ENCODE measurements around the gene ZBTB16.

Gene ZBTB16

DNA sequence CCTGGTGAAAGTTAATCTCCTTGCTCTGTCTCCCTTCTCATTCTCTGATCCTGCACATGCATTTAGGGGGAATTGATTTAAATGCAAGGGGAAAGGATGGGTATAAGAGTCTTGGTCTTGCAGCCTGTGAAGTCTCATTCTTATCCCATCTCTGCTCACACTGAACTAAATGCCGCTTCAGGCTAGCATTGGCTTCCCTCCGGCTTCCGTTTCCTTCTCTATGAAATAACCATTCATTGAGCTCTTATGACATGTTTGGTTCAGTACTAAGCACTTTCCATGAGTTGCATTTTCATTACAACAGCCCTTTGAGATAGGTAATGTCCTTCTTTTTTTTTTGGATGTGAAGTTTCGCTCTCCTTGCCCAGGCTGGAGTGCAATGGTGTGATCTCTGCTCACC lies 5.6 kb downstream of the ZBTB16 start:
- no peak for DNase-seq

DNA sequence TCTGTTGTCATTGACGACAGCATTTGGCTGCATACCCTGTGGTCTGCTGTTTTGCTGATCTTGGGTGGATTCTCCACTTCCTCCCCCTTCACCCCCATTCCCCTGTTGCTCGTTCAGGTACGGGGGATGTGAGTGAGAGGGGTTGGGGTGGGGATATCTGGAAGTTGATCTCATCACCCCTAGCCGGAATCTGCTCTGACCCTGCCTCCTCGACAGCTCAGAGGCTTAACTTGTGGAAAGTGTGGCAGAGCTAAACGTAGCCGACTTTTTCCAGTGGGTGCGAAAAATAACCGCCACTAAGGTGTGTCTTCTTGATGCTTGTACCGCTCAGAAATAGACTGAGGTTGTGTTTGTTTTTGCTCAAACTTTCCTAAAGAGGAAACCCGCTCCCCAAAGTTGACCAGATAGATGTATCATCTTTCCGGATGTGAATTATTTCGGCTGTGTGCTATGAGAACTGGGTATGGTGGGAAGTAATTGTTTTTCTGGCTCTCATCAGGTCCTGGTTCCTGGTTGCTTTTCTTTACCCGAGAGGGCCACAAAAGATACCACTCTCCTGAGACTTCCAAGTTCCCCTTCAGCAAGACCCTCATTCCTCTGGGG lies 6.6 kb downstream of the ZBTB16 start:
- no peak for DNase-seq

DNA sequence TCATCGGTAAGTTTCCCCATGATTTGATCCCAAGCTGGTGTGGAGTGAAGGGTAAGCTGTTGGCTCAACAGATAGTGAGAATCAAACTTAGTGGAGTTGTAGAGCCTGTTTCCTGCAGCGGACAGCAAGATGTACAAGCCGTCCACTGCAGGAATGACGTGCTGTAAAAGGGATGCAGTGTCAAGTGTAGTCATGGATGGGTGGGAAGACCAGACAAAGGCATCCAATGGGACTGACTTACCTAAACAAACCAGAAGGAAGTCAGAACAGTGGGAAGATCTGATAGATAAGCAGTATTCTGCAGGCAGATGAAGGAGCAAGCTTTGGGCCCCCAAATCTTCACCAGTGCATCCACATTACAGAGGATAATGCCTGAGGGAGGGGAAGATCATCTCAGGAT lies 8.8 kb downstream of the ZBTB16 start:
- DNase-seq, result no peak

DNA sequence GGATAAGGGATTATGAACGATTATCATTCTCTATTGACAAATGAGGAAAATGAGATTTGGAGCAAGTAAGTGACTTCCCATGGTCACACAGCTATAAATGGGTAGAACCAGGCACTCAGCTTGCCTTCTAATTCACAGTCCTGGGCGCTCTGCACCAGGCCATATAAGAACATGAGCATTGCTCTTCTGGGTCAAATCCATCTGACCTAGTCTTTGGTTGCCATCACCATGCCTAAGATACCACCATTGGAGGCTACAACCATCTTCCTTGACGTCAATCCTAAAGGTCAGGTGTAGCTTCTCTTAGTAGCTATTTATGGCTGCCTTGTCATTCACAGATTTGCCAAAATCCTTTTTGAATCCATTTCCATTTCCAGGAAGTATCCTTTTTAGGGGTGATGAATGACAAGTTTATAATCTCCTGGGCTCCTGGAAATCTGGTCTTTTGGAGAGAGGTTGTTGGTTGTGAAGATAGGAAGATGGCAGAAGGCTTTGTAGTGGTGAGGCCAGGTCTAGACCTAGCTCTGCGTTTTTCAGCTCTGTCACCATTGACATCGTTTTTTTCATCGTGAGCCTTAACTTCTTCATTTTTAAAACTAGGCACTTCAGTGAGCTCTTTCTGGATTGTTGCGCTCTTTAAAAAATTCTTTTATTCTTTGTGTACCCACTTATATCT lies 11.1 kb downstream of the ZBTB16 start:
- no peak for DNase-seq

DNA sequence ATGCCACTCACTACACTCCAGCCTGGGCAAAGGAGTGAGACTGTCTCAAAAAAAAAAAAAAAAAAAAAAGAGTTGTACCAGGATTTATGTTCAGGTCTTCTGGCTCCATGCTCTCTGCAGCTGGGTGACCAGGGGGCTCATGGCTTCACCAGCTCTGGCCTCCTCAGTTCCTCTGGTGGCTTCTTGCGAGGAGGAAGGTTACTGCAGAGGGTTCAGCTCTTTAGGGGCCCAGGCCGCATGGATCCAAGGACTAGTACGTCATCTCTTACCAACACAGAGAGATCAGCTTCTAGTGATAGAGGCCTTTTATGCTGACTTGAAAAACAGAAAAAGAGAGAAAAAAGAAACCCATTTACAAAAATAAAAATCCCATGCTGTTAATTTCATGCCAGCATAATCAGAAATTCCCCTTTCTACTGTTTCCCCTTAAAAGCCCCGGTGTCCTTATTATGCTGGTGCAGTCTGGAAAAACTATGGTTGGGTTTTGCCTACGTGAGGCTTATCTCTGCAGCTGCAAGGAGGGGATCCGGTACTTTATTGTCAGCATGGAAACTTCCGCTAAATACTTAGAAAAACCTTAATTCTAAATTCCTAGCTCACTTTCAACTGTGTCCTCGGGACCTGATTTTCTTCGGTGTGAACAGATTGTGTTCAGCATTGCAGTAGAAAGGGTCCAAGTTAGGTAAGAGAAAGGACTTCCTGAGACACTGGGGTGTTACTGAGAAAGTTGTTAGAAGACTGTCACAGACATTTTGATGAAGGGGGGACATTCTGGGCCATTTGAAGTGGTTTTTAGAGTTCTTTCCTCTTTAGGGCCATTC lies 13.7 kb downstream of the ZBTB16 start:
- no peak for DNase-seq

DNA sequence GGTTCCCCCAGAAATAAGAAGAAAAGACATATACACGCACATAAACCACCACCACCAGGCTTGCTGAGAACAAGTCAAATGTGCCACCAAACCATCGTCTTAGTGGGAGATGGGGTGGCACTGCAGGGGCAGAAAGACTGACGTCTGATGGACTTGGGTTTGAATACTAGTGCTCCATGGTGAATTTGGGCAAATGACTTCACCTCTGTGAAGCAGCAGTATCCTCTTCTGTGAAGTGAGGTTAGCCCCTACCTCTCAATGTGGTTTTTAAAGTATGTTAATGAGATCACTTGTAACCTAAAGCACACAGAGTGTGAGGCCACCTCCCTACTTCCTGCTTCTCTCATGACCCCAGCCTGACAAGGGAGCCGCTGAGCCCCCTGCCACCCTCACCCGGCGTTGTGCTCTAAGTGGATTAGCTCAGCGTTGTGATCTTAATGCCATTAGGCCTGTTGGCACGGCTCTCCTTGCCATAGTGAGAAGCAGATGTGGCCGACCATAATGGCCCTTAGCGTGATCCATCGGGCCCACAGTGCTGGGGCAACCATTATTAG lies 14.4 kb downstream of the ZBTB16 start:
- no peak for DNase-seq

DNA sequence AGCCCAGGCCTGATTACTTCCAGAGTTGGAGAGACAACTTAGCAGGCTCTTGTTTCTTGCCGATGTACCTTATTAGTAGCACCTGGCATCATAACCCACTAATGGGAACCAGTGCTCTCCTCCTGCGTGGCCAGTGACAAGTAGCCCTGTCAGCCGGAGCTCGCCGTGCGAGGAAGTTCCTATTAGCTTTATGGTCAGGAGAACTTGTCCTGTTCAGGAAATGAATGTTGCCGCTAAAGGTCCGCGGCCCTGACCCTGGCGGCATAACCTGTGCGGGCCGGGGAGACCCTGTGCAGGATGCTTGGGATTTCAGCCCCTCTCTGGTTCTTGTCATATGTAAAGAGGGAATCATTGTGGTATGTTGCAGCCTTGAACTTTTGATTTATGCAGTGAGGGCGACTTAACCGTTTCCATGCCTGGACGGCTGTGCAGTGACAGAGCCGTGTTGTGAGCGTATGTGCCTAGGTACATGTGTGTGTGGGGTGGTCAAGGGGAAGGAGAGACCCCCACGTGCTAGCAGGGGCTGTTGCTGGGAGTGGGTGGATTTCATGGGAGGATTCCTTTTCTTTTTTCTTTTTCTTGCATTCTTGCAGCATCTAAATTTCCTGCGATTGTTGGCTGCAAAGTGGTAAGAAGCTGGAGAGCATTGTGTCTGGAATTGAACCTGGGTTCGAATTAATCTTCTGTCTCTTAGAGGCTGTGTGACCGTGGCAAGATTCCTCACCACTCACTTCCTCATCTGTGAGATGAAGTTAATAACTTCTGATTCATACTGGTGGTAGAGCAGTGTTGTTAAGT lies 15.2 kb downstream of the ZBTB16 start:
- no peak for DNase-seq

DNA sequence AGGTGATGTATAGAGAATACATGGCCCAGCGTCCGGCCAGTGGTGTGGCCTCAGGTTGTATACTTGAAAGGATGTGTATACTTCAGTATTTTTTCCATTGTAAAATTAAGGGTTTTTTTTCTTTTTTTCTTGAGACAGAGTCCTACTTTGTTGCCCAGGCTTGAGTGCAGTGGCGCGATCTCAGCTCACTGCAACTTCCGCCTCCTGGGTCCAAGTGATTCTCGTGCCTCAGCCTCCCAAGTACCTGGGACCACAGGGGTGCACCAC lies 15.8 kb downstream of the ZBTB16 start:
- DNase-seq, result no peak

DNA sequence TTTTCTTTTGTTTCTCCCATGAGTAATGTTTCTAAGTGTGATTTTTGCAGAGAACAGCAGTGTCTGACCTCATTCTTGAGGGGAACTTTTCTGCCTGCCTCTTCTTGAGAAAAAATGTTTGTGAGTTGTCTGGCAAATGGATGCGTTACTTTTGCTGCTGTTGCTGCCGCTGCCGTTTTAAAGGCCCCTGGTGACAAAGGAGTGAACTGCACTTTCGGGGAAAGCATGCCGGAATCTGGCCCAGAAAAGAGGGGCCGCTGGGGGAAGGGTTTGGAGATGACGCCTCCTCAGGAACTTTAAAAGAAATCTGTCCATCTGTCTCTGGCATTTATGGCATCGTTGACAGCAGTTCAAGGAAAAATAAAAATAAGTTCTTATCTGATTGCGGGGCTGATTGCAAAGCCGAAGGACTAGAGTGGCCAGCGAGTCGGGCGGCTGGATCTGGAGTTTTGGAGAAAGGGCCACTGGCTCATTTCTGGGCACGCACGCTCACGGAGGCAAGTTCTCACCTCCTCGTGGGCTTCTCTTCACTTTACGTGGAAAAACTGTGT lies 16.5 kb downstream of the ZBTB16 start:
- peak; percentile 33 to 40 for DNase-seq

DNA sequence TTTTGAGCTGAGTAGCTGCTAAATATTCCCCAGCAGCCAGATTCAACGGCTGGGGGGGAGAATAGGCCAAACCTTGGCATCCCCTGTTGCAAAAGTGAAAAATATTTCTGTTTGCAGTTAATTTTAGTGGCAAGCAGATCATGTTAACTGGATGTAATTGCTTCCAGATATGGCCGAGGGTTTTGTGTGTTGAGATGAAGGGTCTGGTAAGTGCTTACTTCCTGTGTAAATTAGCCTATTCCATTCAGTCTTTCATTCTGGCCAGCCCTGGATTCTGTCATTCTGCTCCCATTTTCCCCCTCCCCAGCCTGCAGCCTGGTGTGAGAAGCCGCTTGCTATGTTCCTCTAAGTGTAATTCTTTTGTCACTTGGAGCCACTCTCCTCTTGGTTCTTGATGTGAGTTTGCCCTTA lies 17.4 kb downstream of the ZBTB16 start:
- DNase-seq, result no peak

DNA sequence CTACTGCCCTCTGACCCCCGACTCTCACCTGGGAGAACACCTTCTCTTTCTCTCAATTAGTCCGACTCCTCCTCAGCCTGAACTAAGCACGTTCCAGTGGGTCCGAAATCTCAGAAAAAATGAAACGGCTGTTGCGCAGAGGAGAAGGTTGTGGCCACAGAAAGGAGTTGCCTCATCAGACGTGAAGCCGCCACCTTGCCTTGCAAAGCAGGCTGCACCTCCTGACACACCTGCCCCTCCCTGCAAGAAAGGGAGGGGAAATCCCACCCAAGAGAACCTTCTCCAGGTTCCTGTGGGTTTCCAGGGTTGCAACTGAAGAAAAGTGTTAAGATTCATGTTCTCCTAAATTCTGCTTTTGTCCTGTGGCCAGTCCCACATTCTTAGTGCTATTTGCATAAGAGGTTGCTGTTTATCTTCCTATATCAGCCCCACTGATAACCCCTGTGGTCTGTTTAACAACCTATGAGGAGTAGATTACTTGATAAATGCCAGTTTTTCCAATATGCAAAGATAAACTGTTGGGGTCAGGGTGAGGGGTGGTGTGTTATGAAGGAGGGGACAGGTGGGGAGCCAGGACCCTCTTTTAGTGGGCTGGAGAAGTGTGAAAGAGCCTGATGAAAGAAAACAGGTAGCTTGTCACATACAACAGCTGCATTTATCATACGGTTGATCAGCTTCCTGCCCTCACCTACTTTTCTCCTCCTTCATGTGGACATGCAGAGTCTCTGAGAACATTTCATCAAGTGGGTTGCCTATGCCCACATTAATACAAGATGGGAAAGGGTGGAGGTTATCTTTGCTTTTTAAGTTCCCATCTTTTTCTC lies 18.2 kb downstream of the ZBTB16 start:
- peak in 1 of 2 donors; percentile 17 for DNase-seq

DNA sequence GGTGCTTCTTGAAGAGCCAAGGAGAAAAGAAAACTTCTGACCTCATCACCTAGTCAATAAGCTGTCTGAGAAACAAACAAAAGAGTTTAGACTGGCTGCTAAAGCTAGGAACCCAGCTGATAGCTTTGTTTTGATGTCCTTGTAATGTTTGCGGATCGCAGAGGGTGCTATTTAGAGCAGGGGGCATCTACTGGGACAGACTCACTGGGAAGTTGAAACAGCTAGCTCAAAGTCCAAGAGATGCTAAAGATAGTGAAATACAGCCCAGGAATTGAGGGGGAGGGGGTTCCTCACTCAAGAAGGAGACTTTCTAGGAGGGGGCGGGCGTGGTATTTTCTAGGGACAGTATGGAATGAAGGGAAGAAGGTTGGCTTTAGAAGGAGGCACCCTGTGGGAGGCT lies 18.9 kb downstream of the ZBTB16 start:
- no peak for DNase-seq

DNA sequence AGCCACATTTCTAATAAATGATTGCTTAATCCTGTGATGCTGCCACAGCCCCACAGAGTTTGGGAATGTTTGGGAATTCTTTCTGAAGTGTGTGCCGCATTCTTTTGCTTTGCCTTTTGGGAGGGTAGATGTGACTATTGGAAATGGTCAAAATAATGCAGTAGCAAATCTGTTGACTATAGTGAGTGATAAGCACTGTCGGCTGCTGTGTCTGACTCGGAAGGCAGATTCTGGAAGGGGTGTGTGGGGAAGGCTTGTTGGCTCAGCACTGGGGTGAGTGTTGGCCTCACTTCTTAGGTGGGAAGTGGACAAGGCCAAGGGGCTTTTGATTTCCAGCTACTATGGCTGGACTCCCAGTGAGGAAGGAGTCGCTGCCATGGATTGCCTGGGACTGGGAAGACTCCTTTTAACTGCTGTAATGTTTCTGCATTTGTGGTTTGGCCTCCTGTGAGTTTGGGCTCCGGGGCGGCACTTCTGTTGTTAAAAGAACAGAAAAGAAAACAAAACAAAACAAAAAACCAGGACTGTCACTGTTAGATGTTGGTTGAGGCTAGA lies 20.1 kb downstream of the ZBTB16 start:
- no peak for DNase-seq

DNA sequence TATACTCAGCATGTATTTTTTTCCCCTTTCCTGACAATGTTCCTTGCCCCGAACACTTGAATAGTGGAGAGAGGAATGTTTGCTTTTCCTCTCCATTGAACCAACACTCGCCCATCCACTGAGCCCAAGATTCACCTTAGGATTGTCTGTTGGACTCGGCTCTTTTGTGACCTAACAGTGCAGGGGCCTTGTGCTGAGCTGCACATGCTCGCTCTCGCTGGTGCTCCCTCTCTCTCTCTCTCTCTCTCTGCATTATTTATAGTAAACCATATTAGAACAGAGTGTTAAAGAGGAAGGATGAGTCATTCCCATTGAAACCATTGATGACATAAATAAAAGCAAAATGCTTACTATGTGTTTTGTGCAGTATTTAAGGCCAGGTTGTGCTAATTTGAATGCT lies 20.7 kb downstream of the ZBTB16 start:
- no peak for DNase-seq

DNA sequence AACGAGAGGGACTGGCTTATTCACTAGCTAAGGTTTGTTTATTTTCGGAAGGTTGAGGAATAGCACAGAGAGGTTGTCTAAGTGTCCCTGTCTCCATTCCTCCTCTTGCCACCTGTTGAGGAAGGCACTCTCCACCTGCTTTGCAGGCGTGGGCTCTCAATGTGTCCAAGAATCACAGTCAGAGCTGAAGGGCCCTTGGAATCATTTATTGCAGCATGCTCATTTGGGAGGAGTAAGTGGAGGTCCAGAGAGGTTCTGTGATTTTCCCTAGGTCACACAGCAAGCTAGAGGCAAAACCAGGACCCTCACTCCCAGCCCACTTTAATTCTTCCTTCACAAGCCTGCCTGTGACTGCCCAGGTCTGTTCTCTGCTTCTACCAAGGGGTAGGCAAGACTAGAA lies 21.3 kb downstream of the ZBTB16 start:
- DNase-seq, result no peak

DNA sequence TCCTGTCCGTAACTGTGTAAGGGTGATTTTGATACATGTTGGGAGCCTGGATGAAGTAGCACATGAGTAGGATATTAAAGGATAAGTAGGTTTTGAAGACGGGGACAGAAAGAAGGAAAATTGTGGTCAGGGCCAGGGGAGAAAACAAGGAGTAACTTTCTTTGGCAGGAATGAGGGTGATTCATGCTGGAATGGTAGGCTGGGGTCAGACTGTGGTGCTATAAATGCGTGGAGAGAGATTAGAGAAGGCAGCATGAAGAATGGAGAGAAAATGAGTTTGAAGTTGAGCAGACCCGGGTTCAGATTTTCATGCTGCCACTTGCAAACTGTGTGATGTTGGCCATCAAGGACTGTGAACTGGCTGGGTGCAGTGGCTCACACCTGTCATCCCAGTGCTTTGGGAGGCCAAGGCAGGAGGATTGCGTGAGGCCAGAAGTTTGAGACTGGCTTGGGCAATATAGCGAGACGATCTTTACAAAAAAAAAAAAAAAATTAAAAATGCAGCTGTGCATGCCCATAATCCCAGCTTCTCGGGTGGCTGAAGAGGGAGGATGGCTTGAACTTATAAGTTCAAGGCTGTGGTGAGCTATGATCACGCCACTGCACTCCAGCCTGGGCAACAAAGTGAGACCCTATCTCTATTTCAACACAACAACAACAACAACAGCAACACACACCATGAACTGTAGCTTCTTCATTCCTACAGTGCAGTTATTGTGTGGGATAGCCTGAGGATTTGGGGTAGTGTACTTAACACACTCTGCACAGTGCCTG lies 22.3 kb downstream of the ZBTB16 start:
- DNase-seq, result no peak

DNA sequence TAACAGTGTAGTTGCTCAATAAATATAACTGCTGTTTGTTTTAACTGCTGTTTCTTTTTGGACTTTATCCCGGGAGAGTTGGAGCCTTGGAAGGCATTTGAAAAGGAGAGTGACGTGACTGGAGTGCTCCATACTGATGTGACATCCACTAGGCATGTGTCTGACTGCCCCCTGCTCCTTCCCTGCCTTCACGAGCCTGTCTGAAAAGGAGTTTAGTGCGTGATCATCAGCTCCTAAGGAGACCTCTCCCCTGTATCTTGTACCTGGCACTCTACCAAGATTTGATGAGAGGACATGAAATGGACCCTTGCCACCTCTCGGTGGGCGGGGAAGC lies 22.9 kb downstream of the ZBTB16 start:
- no peak for DNase-seq

DNA sequence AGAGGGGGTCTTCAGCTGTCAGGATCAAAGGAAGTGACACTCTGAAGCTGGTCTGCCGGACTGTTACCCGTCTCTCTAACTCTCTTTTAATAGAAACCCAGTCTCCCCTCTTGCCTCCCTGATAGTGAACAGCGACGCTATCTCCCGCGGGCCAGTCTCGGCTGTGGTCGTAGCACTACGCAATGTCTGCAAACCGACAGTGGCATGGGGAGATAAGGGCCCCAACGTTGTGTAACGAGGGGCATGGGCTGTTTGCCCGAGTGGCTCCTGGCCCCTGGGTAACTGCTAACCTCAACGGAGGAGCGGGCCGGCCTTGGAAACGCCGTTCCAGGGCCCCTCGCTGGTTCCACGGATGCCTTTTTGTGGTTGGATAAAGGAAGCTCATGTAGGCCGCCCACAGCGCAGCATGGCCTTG lies 23.3 kb downstream of the ZBTB16 start:
- no peak for DNase-seq

DNA sequence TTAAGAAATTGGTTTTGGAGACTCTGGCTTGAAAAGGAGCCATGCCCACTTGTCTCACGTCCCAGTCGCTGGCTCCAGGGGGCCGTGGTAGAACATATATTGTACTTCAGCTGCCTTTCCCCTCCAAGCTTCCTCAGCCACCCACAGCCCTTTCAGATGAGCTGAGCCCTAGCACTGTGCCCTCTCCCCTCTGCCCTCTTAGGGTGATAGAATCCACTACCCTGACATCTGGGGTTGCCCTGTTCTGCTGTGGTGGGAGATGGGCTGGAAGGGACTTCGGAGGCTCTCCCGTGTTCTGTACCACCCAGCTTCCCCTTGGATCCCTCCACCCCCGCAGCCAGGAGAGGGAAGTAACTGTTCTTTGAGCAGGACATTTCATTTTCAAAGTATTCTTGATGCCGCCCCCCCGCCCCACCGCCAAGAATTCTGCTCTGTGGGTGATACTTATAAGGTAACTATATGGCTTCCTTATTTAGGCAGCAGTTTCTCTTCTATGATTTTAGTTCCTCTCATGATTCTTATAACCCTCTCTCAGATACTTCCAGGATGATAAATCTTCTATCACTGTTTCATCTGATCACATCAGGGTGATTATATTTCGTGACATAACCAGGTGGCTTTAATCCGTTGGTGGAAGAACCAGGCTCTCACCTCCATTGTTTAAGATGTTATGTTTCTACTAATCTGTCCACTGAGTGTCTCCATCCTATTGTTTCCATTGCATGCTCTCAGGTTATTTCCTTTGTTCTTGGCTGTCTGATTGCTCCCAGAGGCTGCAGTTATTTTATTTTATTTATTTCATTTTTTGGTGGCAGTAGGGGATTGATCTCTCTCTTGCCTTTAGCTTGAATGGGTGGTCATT lies 24.1 kb downstream of the ZBTB16 start:
- no peak for DNase-seq

DNA sequence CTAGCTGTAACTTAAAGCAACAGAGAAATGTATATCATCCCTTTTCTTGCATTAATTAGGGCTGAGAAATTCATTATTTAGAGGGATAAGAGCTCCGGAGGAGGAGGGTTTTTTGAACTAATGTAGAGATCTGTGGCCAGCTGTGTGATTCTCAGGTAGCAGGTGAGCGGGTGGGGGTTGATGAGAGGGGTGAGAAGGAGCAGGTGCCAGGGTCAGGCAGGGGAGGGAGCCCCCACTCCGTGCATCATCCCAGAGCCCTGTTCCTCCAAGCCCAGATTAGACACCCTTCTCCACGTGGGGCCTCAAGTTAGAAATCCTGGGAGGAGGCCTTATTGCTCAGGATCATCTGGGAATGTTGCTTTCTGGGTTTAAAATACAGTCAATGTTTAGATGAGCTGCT lies 24.9 kb downstream of the ZBTB16 start:
- DNase-seq, result no peak

All from stimulated activated CD4-positive, alpha-beta T cell treated with anti-CD3 and anti-CD28 coated beads, Interleukin-2, amount 100 ng/mL, for 24 hours (primary cell).